Testis (tissue), 2 donors: ENCODE measurements around the gene MYO1F.

Experiments
- POLR2A ChIP-seq: fragments of 450-650 bp; IDR thresholded peaks from one replicate; pipeline ENCODE4 v1.6.1; 2017; ENCODE audit warnings: antibody characterized with exemption, mild to moderate bottlenecking, moderate library complexity
- TF ChIP-seq, protein P1 (sequence below), 3 experiments: fragments of 450-650 bp in 2 of 3; fragments of 200-600 bp in 1 of 3; sonication (generic) in 1 of 3; IDR thresholded peaks; one replicate each; pipeline ENCODE4 v1.5.1; 2016 to 2019; ENCODE audit warnings: antibody characterized with exemption in 3 of 3, mild to moderate bottlenecking in 2 of 3, moderate library complexity in 1 of 3

GRCh38 chr19:8512115-8512967 lies 64.9 kb downstream of the MYO1F start:
- TF ChIP-seq, protein P1, sequence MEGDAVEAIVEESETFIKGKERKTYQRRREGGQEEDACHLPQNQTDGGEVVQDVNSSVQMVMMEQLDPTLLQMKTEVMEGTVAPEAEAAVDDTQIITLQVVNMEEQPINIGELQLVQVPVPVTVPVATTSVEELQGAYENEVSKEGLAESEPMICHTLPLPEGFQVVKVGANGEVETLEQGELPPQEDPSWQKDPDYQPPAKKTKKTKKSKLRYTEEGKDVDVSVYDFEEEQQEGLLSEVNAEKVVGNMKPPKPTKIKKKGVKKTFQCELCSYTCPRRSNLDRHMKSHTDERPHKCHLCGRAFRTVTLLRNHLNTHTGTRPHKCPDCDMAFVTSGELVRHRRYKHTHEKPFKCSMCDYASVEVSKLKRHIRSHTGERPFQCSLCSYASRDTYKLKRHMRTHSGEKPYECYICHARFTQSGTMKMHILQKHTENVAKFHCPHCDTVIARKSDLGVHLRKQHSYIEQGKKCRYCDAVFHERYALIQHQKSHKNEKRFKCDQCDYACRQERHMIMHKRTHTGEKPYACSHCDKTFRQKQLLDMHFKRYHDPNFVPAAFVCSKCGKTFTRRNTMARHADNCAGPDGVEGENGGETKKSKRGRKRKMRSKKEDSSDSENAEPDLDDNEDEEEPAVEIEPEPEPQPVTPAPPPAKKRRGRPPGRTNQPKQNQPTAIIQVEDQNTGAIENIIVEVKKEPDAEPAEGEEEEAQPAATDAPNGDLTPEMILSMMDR (IDR thresholded peaks at IDR 0.05), result no peak
- no peak for TF ChIP-seq POLR2A
